Mucosa of stomach (tissue), 1 donor: ENCODE data around the gene CCNL1.
A peak's percentile ranks its signal among the peaks of the same experiment; 100 is the strongest.

Source experiments
- H3K27me3 ChIP-seq: one replicate; pipeline ENCODE4 v1.7.0; 2013; ENCODE audit warnings: mild to moderate bottlenecking, low read length; ENCODE audit not compliant: control insufficient read depth, insufficient read depth
- H3K36me3 ChIP-seq: one replicate; pipeline ENCODE4 v1.7.0; 2013; ENCODE audit warnings: low read length; ENCODE audit not compliant: control insufficient read depth, insufficient read depth
- H3K4me1 ChIP-seq: one replicate; pipeline ENCODE4 v1.7.0; 2013; ENCODE audit warnings: mild to moderate bottlenecking, low read length; ENCODE audit not compliant: control insufficient read depth, insufficient read depth
- H3K4me3 ChIP-seq: one replicate; pipeline ENCODE4 v1.7.0; 2013; ENCODE audit warnings: low read length
- H3K9ac ChIP-seq: one replicate; pipeline ENCODE4 v1.7.0; 2013; ENCODE audit warnings: mild to moderate bottlenecking, low read length, moderate library complexity
- H3K9me3 ChIP-seq: one replicate; pipeline ENCODE4 v1.7.0; 2013; ENCODE audit warnings: mild to moderate bottlenecking, low read length, moderate library complexity; ENCODE audit not compliant: control insufficient read depth
- donor health status: Pancreatic carcinoma.

CCNL1 gene

DNA sequence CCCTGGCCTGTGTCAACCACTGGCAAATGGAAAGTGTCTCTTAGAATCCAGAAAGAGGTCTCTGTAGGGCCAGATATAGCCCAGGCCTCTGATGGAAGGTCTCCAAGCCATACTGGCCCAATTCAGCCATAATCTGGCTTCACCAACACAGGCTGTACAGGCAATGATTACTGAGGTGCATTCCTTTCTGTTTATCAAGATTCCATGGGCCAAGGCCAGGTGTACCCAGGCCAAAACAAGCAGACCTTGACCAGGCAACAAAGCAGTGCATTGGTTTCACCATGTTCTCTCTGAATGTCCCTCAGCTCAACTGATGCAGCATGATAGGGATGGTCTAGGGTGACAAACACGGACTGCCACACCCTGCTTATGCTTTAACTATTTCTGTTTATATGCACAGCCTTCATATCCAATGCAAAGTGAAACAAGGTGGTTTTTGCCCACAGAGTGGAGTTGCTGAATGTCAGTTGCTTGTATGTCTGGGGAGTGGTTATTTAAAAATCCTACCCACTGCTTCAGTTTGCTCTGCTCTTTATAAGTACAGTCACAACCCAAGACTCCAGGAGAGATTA, 25.2 kb downstream of the CCNL1 start:
- Histone ChIP-seq H3K9ac (no peak overlapping the region), H3K27me3 (no peaks in the 10 kb centered on the region), H3K9me3 (no peaks in the 10 kb centered on the region), H3K36me3 (no peaks in the 10 kb centered on the region), H3K4me3 (no peak overlapping the region), H3K4me1 (peaks cover 61% of the 10 kb centered on the region)

DNA sequence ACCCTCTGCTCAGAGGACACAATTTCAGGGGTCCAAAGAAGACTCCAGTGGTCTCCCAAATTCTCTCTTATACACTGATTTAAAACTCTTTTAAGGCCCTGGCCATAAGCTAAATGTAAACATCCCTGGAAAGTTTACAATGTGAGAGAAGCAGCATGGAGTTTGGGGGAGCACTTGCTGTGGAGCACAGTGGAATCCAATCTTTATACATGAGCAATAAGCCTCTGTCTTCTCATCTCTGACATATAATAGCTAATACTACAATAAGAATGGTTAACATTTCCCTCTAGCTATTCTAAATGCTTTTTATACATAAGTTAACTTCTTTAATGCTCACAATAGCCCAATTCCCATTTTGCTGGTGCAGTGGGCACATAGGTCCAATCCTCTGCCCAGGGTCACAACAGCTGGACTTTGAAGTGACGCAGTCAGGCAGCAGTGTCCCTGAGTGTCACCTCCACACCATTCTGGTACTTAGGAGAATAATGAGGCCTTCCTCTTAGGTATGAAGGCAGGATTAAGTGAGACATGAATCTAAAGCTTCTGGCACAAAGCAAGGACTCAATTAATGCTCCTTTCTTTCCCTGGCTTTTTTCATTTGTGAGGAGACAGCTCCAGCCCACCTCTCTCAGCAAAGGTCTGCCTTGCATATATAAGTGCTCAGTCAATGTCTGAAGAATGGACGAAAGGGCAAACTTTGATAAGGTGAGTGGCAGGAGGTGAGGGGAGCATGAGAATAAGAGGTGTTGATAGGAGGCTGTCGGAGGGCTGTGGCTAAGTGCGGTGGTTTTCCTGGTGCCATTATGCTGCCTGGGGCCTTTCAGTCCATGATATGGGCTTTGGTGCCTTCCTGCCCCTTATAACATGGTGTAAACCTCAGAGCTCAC, 26.3 kb downstream of the CCNL1 start:
- no peak overlapping the region for H3K4me3 ChIP-seq
- H3K4me1 ChIP-seq: peaks cover 71% of the 10 kb centered on the region
- H3K9me3 ChIP-seq: no peaks in the 10 kb centered on the region
- no peaks in the 10 kb centered on the region for H3K36me3 ChIP-seq
- no peak overlapping the region for H3K9ac ChIP-seq
- no peaks in the 10 kb centered on the region for H3K27me3 ChIP-seq

DNA sequence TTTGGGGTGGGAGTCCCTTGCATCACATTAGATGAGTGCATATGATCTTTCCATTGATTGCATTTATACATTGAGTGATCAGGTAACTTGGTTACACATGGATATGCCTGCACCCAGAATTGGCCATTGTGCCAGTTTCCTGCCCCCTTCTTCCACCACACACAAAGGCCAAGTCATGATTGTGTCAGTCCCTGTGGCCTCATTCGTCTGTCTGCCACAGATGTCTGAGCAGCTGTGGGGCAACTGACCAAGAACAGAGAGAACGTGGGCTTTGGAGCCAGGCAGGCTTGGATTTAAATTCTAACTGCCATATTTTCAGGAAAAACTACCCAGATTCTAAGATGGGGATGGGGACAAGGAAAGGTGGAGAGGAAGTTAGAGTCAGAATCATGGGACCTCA, 27.0 kb downstream of the CCNL1 start:
- no peaks in the 10 kb centered on the region for H3K36me3 ChIP-seq
- H3K4me3 ChIP-seq: no peak overlapping the region
- H3K9ac ChIP-seq: no peak overlapping the region
- no peaks in the 10 kb centered on the region for H3K9me3 ChIP-seq
- H3K27me3 ChIP-seq: no peaks in the 10 kb centered on the region
- H3K4me1 ChIP-seq: peaks cover 79% of the 10 kb centered on the region

DNA sequence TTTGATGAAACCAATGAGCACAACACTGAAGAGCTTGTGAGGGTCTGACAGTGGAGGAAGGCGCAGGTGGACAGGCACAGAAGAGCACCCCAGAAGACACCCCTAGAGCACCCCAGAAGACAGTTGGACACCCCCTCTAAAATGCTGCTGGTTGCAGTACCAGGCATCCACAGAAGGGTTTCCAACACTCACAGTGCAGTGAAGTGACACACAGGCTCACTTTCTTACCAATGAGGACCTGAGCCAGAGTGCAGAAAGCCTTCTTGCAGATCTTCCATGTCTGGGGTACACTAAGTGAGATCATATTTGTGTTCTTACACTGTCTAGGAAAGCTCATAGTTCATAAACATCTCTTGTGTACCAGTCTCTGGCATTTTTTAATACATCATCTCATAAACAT, 27.6 kb downstream of the CCNL1 start:
- H3K9me3 ChIP-seq: no peaks in the 10 kb centered on the region
- H3K4me1 ChIP-seq: peaks cover 82% of the 10 kb centered on the region
- no peak overlapping the region for H3K9ac ChIP-seq
- H3K27me3 ChIP-seq: no peaks in the 10 kb centered on the region
- H3K36me3 ChIP-seq: no peaks in the 10 kb centered on the region
- no peak overlapping the region for H3K4me3 ChIP-seq

DNA sequence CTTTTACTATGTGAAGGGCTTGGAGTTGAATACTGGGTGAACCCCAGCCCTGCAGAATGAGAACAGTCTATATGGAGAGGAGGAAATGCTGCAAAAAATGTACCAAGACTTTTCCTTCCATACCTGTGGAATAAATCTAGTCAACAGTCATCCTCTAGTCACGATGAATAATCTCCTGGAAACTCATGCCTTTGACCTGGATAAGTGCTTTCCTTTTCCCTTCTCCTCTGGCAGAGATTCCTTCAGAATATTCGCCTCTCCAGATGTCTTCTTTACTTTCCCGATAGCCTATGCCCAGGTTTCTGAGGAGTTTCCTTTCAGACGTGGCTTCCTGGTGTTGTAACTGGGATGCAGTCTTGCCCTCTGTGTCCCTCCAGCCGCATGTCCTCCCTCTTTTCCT, 28.1 kb downstream of the CCNL1 start:
- Histone ChIP-seq H3K36me3 (no peaks in the 10 kb centered on the region), H3K9ac (no peak overlapping the region)

DNA sequence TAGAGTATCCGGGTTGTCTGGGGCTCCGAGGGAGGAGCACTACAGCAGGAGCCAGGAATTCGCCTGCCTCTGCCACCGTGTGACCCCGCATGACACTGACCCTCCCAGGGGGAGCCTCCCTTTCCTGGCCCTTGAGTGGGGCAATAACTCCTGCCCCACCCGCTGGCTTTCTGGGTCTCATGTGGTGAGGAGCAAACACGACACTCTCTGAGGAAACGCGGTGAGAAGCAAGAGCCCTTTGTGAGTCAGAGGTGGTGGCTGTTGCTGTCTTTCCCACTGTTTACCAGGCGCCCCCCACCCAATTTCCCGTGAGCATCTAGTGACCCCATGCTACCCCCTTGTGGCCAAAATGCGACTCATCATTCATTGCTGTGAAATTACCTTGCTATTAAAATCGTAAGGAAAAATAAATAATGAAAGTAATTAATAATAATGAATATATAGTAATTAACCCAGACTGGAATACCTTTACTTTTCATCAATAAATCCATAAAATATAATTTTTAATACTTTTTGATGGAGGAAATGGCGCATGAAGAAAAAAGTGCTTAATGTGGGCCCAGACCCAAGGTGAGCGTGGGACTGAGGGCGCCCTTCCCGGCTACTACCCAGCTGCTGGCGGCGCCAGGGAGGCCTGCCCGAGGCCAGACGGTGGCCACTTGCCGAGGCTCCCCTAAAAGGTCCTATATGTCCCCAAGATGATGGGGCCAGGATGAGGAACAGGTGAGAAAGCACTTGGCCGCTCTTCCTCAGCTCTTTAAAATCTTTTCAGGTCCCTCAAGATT, 29.3 kb downstream of the CCNL1 start:
- Histone ChIP-seq H3K9me3 (no peaks in the 10 kb centered on the region), H3K27me3 (no peaks in the 10 kb centered on the region), H3K9ac (peak overlapping the region; percentile 79), H3K4me1 (peaks cover 71% of the 10 kb centered on the region), H3K4me3 (no peak overlapping the region), H3K36me3 (no peaks in the 10 kb centered on the region)

More for the DNA sequence above, 28.1 kb downstream of the CCNL1 start:
- Histone ChIP-seq H3K4me3 (no peak overlapping the region), H3K9me3 (no peaks in the 10 kb centered on the region), H3K27me3 (no peaks in the 10 kb centered on the region), H3K4me1 (peaks cover 77% of the 10 kb centered on the region)

DNA sequence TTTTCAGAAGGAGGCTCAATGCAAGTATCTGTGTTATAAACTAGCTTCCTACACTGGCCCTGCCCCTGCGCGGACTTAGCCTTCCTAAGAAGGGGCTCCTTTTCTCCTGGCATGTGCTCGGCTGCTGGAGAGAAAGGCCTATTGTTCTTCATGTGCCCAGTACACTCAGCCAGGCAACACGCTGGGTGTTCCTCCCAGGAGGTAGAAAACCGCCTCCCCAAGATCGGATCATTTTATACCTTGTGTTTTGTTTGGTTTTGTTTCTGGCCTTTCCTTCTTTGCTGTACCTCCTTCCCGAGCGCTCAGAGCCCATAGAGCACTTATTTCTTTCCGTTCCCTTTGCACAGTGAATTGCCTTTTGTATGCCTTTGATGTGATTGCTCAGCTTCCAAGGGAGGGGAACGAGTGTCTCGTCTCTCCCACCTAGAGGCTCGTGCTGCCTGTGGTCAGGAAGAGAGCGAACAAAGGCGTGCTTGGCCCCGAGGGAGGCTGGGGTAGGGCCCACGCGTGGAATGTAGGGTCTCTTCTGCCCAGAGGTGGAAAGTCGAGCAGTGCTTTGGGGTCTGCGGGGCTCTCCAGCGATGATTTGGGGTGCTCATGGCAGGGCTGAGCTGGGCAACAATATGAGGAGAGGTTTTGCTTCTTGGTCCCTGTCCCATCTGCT, 30.0 kb downstream of the CCNL1 start:
- Histone ChIP-seq H3K27me3 (no peaks in the 10 kb centered on the region), H3K4me3 (no peak overlapping the region), H3K4me1 (peaks cover 69% of the 10 kb centered on the region), H3K9ac (peak overlapping the region; percentile 79), H3K9me3 (no peaks in the 10 kb centered on the region), H3K36me3 (no peaks in the 10 kb centered on the region)

DNA sequence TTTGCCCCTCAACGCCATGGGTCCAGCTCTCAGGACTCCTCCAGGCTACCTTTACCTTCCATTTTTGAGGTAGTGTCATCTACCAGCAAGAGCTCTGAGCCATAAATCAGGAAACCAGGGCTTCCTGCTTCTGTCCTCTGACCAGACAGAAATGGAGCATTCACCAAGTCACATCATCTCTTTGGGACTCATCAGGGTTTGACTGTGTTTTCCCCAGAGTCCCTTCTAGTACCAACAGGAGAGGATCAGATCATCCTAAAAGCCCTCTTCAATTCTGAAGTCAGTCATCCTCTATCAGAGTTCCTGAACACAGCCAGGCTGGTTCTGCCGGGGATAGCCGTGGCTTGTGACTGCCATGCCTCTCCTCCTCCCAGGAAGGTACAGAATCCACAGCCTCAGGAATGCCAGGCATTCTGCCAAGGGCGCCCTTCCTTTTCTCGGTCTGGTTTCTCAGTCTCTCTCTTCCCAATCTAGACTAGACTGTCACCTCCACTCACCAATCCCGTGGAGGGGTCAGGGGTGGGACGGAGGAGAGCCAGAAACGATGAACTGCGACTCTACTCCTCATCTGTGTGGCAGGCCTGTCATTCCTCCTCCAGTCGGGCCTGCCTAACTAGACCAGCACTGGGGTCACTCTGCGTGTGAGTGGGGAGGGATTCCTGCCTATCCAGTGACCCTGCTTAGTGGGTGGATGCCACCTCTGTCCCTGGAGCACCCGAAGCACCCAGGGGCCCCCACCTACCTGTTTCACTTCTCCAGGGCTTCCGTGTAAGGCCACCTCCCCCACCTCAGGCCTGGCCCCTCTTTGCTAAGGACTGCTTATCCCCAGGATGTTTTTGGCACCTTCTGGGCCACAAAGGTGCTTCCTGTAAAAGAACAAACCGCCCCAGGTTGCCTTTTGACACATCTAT, 30.9 kb downstream of the CCNL1 start:
- Histone ChIP-seq H3K4me1 (peaks cover 61% of the 10 kb centered on the region), H3K9ac (peak overlapping the region; percentile 79), H3K9me3 (no peaks in the 10 kb centered on the region), H3K27me3 (no peaks in the 10 kb centered on the region), H3K4me3 (no peak overlapping the region), H3K36me3 (no peaks in the 10 kb centered on the region)

DNA sequence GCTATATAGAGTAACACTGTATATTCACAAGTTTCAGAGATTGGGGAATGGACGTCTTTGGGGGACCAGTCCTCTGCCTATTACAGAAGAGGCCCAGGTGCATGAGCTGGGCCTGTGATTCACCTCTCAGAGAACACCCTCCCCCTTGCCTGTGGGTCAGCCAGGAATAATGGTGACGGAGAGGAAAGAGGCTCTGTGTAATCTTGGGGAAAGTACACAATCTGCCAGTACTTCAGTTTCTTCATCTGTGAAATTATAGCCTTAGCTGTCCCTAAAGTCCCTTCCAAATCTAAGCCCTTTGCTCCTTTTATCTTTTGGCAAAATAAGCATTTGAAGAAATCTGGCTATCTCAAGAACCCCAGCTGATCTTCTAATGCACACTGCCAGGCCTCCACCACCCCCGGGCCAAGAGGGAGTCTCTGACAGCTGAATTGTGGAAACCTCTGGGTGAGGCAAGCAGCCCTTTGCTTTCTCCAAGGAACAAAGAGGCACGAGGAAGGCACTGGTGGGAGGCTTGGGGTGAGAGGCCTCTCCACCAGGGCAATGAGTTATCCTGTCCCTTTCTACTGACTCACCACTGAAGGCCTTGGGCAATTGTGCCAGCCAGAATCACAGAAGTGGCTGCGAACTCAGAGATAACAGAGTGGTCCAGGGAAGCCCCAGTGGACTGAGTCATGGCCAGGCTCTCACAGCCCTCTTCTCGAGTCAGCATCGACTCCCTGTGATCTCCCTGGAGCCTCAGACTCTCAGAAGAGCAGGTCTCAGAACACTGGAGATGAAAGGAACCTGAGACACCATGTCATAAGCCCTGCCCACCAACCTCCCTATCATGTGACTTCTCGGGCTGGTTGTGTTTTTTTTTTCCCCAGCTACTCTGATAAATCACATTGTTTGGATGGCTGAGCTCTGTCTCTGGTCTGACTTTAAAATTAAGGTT, 31.8 kb downstream of the CCNL1 start:
- Histone ChIP-seq H3K4me3 (no peak overlapping the region), H3K9ac (peak overlapping the region; percentile 11), H3K36me3 (no peaks in the 10 kb centered on the region), H3K4me1 (peaks cover 59% of the 10 kb centered on the region), H3K27me3 (no peaks in the 10 kb centered on the region), H3K9me3 (no peaks in the 10 kb centered on the region)

DNA sequence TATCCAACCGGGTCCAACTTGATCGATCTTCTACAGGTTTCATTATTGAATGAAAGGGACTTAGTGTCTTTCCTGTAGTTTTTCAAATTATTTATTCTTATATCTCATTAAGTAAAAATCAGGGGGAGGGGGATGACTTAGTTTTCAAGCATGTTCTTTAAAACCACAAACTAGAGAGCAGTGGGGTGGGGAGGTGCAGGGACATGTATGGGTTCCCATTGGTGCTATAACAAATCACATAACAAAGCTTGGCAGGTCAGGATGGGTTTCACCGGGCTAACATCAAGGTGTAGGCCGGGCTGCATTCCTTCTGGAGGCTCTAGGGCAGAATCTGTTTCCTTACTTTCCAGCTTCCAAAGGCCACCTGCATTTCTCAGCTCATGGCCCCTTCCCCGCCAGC, 32.7 kb downstream of the CCNL1 start:
- Histone ChIP-seq H3K9me3 (no peaks in the 10 kb centered on the region), H3K27me3 (no peaks in the 10 kb centered on the region), H3K4me3 (no peak overlapping the region), H3K4me1 (peaks cover 68% of the 10 kb centered on the region), H3K36me3 (no peaks in the 10 kb centered on the region), H3K9ac (no peak overlapping the region)
